ENCODE results near the gene LRRC70. TPM values are rescaled to one million over a fixed set of nuclear protein-coding genes. Genes with fewer than 3 reads are reported as not detected.
A peak's percentile ranks its signal among the peaks of the same experiment; 100 is the strongest.

The LRRC70 gene
- total and polyA plus RNA-seq, 7 experiments from 2014 or later, result 0.89 to 13.0 (median 2.0) TPM

- H3K36me3 Mint-ChIP-seq, result peaks cover 11 to 41% (median 22%) of the 10 kb centered on the region in 5 donors
- intact Hi-C loops (cut with micrococcal nuclease), result no loop called here
- ATAC-seq, result peak; percentile 85
- no peak overlapping the region for H3K27ac ChIP-seq (ENCODE audit: low read depth, low read length)
- H3K4me3 ChIP-seq (ENCODE audit: low read length), result no peak overlapping the region
- H3K27me3 ChIP-seq (ENCODE audit: control insufficient read depth in 2 of 2, insufficient read depth in 2 of 2, low read length in 2 of 2), result no peaks in the 10 kb centered on the region
- no peaks in the 10 kb centered on the region for H3K9me3 ChIP-seq (ENCODE audit: control insufficient read depth in 2 of 3, low read length in 3 of 3)
- H3K36me3 ChIP-seq (ENCODE audit: control insufficient read depth in 2 of 3, insufficient read depth in 3 of 3, low read length in 3 of 3), result peaks cover 0 to 6% (median 0%) of the 10 kb centered on the region in 3 experiments
- DNase-seq, result no peak
- peaks cover 0 to 4% (median 0%) of the 10 kb centered on the region in 11 donors for H3K9me3 Mint-ChIP-seq
- no peaks in the 10 kb centered on the region for H3K4me1 ChIP-seq (ENCODE audit: control insufficient read depth in 2 of 2, insufficient read depth in 2 of 2, low read length in 2 of 2)
- ChIA-PET POLR2A (no interaction called here), CTCF (no interaction called here)
- peak overlapping the region in 1 of 9 donors; percentile 13 for H3K27ac Mint-ChIP-seq
- H3K27me3 Mint-ChIP-seq, result no peaks in the 10 kb centered on the region
- H3K4me1 Mint-ChIP-seq, result peaks cover 0 to 7% (median 0%) of the 10 kb centered on the region in 7 donors
- H3K4me3 Mint-ChIP-seq, result no peak overlapping the region
Observed at GRCh38 chr5:62538017-62538942, 40.3 kb upstream of the LRRC70 start.

GRCh38 chr5:62542720-62543119, 35.9 kb upstream of the LRRC70 start:
- ChIA-PET POLR2A (no interaction called here), CTCF (no interaction called here)
- H3K36me3 ChIP-seq (ENCODE audit: control insufficient read depth in 2 of 3, insufficient read depth in 3 of 3, low read length in 3 of 3), result peaks cover 0 to 6% (median 0%) of the 10 kb centered on the region in 3 experiments
- H3K4me1 ChIP-seq (ENCODE audit: control insufficient read depth in 2 of 2, insufficient read depth in 2 of 2, low read length in 2 of 2), result no peaks in the 10 kb centered on the region
- no peak for DNase-seq
- peaks cover 25 to 64% (median 40%) of the 10 kb centered on the region in 5 donors for H3K36me3 Mint-ChIP-seq
- H3K27ac ChIP-seq (ENCODE audit: low read depth, low read length), result no peak overlapping the region
- H3K27me3 ChIP-seq (ENCODE audit: control insufficient read depth in 2 of 2, insufficient read depth in 2 of 2, low read length in 2 of 2), result no peaks in the 10 kb centered on the region
- no peak overlapping the region for H3K4me3 Mint-ChIP-seq
- no peak for ATAC-seq
- peaks cover 0 to 7% (median 0%) of the 10 kb centered on the region in 7 donors for H3K4me1 Mint-ChIP-seq
- H3K27me3 Mint-ChIP-seq, result no peaks in the 10 kb centered on the region
- peaks cover 0 to 11% (median 4%) of the 10 kb centered on the region in 11 donors for H3K9me3 Mint-ChIP-seq
- H3K27ac Mint-ChIP-seq, result no peak overlapping the region
- H3K4me3 ChIP-seq (ENCODE audit: low read length), result no peak overlapping the region
- intact Hi-C loops (cut with micrococcal nuclease), result no loop called here
- H3K9me3 ChIP-seq (ENCODE audit: control insufficient read depth in 2 of 3, low read length in 3 of 3), result no peaks in the 10 kb centered on the region

GRCh38 chr5:62547945-62548630, 30.5 kb upstream of the LRRC70 start:
- POLR2A ChIA-PET, result no interaction called here
- H3K9me3 ChIP-seq (ENCODE audit: control insufficient read depth in 2 of 3, low read length in 3 of 3), result no peaks in the 10 kb centered on the region
- CTCF ChIA-PET, result interaction anchor here (0.5 kb wide), 1 partner anchor 325 kb away, joined by 3 read pairs; no protein-coding TSS in a partner anchor

GRCh38 chr5:62550103-62550502, 28.5 kb upstream of the LRRC70 start:
- no peaks in the 10 kb centered on the region for H3K4me1 ChIP-seq (ENCODE audit: control insufficient read depth in 2 of 2, insufficient read depth in 2 of 2, low read length in 2 of 2)
- POLR2A ChIA-PET, result no interaction called here
- no peaks in the 10 kb centered on the region for H3K27me3 ChIP-seq (ENCODE audit: control insufficient read depth in 2 of 2, insufficient read depth in 2 of 2, low read length in 2 of 2)
- no peaks in the 10 kb centered on the region for H3K9me3 ChIP-seq (ENCODE audit: control insufficient read depth in 2 of 3, low read length in 3 of 3)
- DNase-seq (no peak), ATAC-seq (no peak)
- intact Hi-C loops (cut with micrococcal nuclease), result no loop called here
- Mint-ChIP-seq H3K4me3 (no peak overlapping the region), H3K9me3 (peaks cover 0 to 3% (median 0%) of the 10 kb centered on the region in 11 donors), H3K27ac (no peak overlapping the region), H3K27me3 (no peaks in the 10 kb centered on the region), H3K4me1 (peaks cover 0 to 5% (median 0%) of the 10 kb centered on the region in 7 donors), H3K36me3 (peaks cover 5 to 50% (median 15%) of the 10 kb centered on the region in 5 donors)
- CTCF ChIA-PET, result no interaction called here
- no peak overlapping the region for H3K4me3 ChIP-seq (ENCODE audit: low read length)
- no peak overlapping the region for H3K27ac ChIP-seq (ENCODE audit: low read depth, low read length)
- H3K36me3 ChIP-seq (ENCODE audit: control insufficient read depth in 2 of 3, insufficient read depth in 3 of 3, low read length in 3 of 3), result no peaks in the 10 kb centered on the region

More at GRCh38 chr5:62547945-62548630, 30.5 kb upstream of the LRRC70 start:
- no peak overlapping the region for H3K4me3 Mint-ChIP-seq
- H3K27ac ChIP-seq (ENCODE audit: low read depth, low read length), result no peak overlapping the region
- intact Hi-C loops (cut with micrococcal nuclease), result no loop called here
- H3K27me3 Mint-ChIP-seq, result no peaks in the 10 kb centered on the region
- peaks cover 20 to 56% (median 28%) of the 10 kb centered on the region in 5 donors for H3K36me3 Mint-ChIP-seq
- no peak overlapping the region for H3K4me3 ChIP-seq (ENCODE audit: low read length)
- no peaks in the 10 kb centered on the region for H3K36me3 ChIP-seq (ENCODE audit: control insufficient read depth in 2 of 3, insufficient read depth in 3 of 3, low read length in 3 of 3)
- peak overlapping the region in 3 of 9 donors; percentile 6 to 32 (median 11) for H3K27ac Mint-ChIP-seq
- H3K9me3 Mint-ChIP-seq, result peaks cover 0 to 11% (median 2%) of the 10 kb centered on the region in 11 donors
- DNase-seq (no peak), ATAC-seq (peak; percentile 54)
- H3K4me1 Mint-ChIP-seq, result peaks cover 0 to 4% (median 0%) of the 10 kb centered on the region in 7 donors
- H3K27me3 ChIP-seq (ENCODE audit: control insufficient read depth in 2 of 2, insufficient read depth in 2 of 2, low read length in 2 of 2), result no peaks in the 10 kb centered on the region
- H3K4me1 ChIP-seq (ENCODE audit: control insufficient read depth in 2 of 2, insufficient read depth in 2 of 2, low read length in 2 of 2), result no peaks in the 10 kb centered on the region

GRCh38 chr5:62555930-62556329, 22.7 kb upstream of the LRRC70 start:
- no peaks in the 10 kb centered on the region for H3K4me1 ChIP-seq (ENCODE audit: control insufficient read depth in 2 of 2, insufficient read depth in 2 of 2, low read length in 2 of 2)
- H3K9me3 ChIP-seq (ENCODE audit: control insufficient read depth in 2 of 3, low read length in 3 of 3), result no peaks in the 10 kb centered on the region
- H3K9me3 Mint-ChIP-seq, result no peaks in the 10 kb centered on the region
- H3K27ac ChIP-seq (ENCODE audit: low read depth, low read length), result no peak overlapping the region
- no peaks in the 10 kb centered on the region for H3K27me3 Mint-ChIP-seq
- no peaks in the 10 kb centered on the region for H3K27me3 ChIP-seq (ENCODE audit: control insufficient read depth in 2 of 2, insufficient read depth in 2 of 2, low read length in 2 of 2)
- no peak overlapping the region for H3K4me3 ChIP-seq (ENCODE audit: low read length)
- peaks cover 0 to 14% (median 0%) of the 10 kb centered on the region in 3 experiments for H3K36me3 ChIP-seq (ENCODE audit: control insufficient read depth in 2 of 3, insufficient read depth in 3 of 3, low read length in 3 of 3)
- no peak overlapping the region for H3K4me3 Mint-ChIP-seq
- ATAC-seq (no peak), DNase-seq (no peak)
- H3K27ac Mint-ChIP-seq, result no peak overlapping the region
- intact Hi-C loops (cut with micrococcal nuclease), result no loop called here
- peaks cover 9 to 48% (median 23%) of the 10 kb centered on the region in 5 donors for H3K36me3 Mint-ChIP-seq
- H3K4me1 Mint-ChIP-seq, result peaks cover 0 to 2% (median 0%) of the 10 kb centered on the region in 7 donors
- CTCF ChIA-PET, result no interaction called here
- POLR2A ChIA-PET, result no interaction called here

GRCh38 chr5:62558941-62559340, 19.7 kb upstream of the LRRC70 start:
- no peak overlapping the region for H3K4me3 Mint-ChIP-seq
- CTCF ChIA-PET, result no interaction called here

More at GRCh38 chr5:62558941-62559340, 19.7 kb upstream of the LRRC70 start:
- H3K27ac Mint-ChIP-seq, result no peak overlapping the region
- POLR2A ChIA-PET, result no interaction called here
- ATAC-seq (no peak), DNase-seq (no peak)
- no peaks in the 10 kb centered on the region for H3K27me3 Mint-ChIP-seq
- H3K9me3 ChIP-seq (ENCODE audit: control insufficient read depth in 2 of 3, low read length in 3 of 3), result no peaks in the 10 kb centered on the region
- H3K4me1 Mint-ChIP-seq, result peaks cover 0 to 6% (median 0%) of the 10 kb centered on the region in 7 donors
- no peak overlapping the region for H3K27ac ChIP-seq (ENCODE audit: low read depth, low read length)
- peaks cover 3 to 49% (median 42%) of the 10 kb centered on the region in 5 donors for H3K36me3 Mint-ChIP-seq
- no peak overlapping the region for H3K4me3 ChIP-seq (ENCODE audit: low read length)
- H3K36me3 ChIP-seq (ENCODE audit: control insufficient read depth in 2 of 3, insufficient read depth in 3 of 3, low read length in 3 of 3), result peaks cover 0 to 14% (median 0%) of the 10 kb centered on the region in 3 experiments
- no peaks in the 10 kb centered on the region for H3K4me1 ChIP-seq (ENCODE audit: control insufficient read depth in 2 of 2, insufficient read depth in 2 of 2, low read length in 2 of 2)
- no peaks in the 10 kb centered on the region for H3K9me3 Mint-ChIP-seq
- no peaks in the 10 kb centered on the region for H3K27me3 ChIP-seq (ENCODE audit: control insufficient read depth in 2 of 2, insufficient read depth in 2 of 2, low read length in 2 of 2)
- intact Hi-C loops (cut with micrococcal nuclease), result no loop called here
